ENCODE results near the gene LRRC8C.

Gene LRRC8C

GRCh38 chr1:89635825-89636815, 3.2 kb downstream of the LRRC8C start:
- no peak for DNase-seq

- no peak for DNase-seq
Observed at GRCh38 chr1:89637496-89637895, 4.6 kb downstream of the LRRC8C start.

- DNase-seq, result no peak
Observed at GRCh38 chr1:89640440-89640839, 7.5 kb downstream of the LRRC8C start.

GRCh38 chr1:89641781-89642180, 8.9 kb downstream of the LRRC8C start:
- no peak for DNase-seq

- no peak for DNase-seq
Observed at GRCh38 chr1:89643577-89643976, 10.7 kb downstream of the LRRC8C start.

- DNase-seq, result no peak
Observed at GRCh38 chr1:89644119-89644814, 11.3 kb downstream of the LRRC8C start.

GRCh38 chr1:89646259-89646658, 13.3 kb downstream of the LRRC8C start:
- no peak for DNase-seq

- no peak for DNase-seq
Observed at GRCh38 chr1:89649783-89650182, 16.9 kb downstream of the LRRC8C start.

- DNase-seq, result no peak
Observed at GRCh38 chr1:89652373-89652772, 19.5 kb downstream of the LRRC8C start.

- DNase-seq, result peak; percentile 82
Observed at GRCh38 chr1:89657886-89658285, 25.0 kb downstream of the LRRC8C start.

GRCh38 chr1:89659322-89660081, 26.6 kb downstream of the LRRC8C start:
- DNase-seq, result peak; percentile 44

- DNase-seq, result peak; percentile 45
Observed at GRCh38 chr1:89660224-89661061, 27.5 kb downstream of the LRRC8C start.

- no peak for DNase-seq
Observed at GRCh38 chr1:89665941-89666340, 33.0 kb downstream of the LRRC8C start.

GRCh38 chr1:89666640-89667039, 33.7 kb downstream of the LRRC8C start:
- DNase-seq, result no peak

- DNase-seq, result no peak
Observed at GRCh38 chr1:89667691-89668090, 34.8 kb downstream of the LRRC8C start.

- no peak for DNase-seq
Observed at GRCh38 chr1:89668961-89669360, 36.0 kb downstream of the LRRC8C start.

GRCh38 chr1:89669441-89669840, 36.5 kb downstream of the LRRC8C start:
- DNase-seq, result no peak

- DNase-seq, result peak; percentile 85
Observed at GRCh38 chr1:89670163-89670562, 37.2 kb downstream of the LRRC8C start.

GRCh38 chr1:89670711-89671110, 37.8 kb downstream of the LRRC8C start:
- DNase-seq, result no peak

GRCh38 chr1:89671775-89672488, 39.0 kb downstream of the LRRC8C start:
- DNase-seq, result no peak

GRCh38 chr1:89672489-89673183, 39.7 kb downstream of the LRRC8C start:
- DNase-seq, result no peak

All from CD4-positive, alpha-beta T cell treated with Interleukin-21 for 1 hour (primary cell).